ENCODE results near the gene ANKRD63.

Gene ANKRD63

DNA sequence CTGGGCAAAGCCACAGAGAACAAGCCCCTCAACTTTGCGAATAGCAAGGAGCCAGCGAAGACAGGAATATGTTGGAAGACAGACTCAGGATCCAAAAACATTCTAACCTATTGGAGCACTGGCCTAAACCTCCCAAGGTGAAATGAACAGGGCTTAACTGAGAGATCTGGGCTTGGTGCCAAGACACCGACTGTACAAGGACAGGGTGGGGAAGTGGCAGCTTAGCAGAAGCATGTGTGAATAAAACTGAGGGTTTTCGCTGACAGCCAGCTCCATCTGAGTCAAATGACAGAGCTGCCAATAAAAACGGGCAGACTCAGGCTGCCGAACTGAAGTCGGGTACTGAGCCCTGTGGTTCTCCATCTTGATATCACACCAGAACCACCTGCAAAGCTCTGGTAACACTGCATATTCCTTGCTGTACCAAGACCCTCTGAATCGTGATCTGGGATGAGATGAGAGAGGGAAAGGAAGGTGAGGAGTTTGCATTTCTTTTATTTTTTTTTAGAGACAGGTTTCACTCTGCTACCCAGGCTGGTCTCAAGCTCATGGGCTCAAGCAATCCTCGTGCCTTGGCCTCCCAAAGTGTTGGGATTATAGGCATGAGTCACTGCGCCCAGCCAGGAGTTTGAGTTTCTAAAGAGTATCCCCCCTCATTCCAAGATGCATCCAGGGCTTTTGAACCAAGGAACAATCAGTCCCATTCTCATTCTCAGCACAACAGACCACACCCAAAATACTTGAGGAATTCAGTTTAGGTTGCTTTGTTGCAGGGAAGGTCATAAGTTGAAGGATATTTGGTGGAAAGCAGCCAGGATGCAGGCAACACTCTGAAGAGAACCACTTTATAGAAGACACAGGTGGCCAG is 30.9 kb upstream of the ANKRD63 start:
- DNase-seq = peak; percentile 89

DNA sequence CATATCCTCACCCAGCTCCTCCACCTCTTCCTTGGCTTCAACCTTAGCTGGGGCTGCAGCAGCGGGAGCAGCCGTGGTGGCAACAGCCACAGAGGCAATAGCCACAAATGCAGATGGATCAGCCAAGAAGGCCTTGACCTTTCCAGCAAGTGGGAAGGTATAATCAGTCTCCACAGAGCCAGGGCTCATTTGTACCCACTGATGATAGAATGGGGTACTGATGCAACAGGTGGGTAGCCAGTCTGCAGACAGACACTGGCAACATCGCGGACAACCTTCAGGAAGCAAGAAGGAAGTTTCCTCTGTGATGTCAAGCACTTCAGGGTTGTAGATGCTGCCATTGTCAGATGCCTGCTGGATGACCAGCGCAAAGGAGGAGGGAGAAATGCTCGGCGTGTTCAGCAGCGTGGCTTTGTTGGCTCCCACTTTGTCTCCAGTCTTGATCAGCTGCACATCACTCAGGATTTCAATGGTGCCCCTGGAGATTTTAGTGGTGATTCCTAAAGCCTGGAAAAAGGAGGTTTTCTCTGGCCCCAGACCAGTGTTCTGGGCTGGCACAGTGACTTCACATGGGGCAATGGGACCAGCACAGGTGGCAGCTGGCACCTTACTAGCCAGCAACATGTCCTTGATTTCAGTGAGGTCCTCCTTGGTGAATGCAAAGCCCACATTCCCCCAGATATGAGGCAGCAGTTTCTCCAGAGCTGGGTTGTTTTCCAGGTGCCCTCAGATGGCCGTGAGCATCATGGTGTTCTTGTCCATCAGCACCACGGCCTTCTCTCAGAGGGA is 29.7 kb upstream of the ANKRD63 start:
- no peak for DNase-seq

DNA sequence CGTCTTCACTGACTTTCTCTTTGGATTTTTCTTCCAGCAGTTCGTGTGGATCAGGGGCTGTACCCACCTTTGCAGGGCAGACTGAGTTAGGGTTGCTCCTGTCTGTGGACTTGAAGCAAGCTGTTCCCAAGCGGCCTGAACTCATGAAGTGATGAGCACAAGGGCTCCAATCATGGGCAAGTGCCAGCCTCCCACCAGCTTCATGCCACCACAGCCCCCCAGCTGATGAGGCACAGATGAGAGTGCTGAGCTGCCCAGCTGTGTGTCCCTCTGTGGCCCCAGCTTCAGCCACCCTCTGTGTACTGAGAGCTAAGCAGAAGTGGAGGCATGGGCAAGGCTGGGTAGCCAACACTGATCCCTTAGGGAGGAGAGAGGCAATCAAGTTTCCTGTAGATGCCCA is 28.1 kb upstream of the ANKRD63 start:
- no peak for DNase-seq

DNA sequence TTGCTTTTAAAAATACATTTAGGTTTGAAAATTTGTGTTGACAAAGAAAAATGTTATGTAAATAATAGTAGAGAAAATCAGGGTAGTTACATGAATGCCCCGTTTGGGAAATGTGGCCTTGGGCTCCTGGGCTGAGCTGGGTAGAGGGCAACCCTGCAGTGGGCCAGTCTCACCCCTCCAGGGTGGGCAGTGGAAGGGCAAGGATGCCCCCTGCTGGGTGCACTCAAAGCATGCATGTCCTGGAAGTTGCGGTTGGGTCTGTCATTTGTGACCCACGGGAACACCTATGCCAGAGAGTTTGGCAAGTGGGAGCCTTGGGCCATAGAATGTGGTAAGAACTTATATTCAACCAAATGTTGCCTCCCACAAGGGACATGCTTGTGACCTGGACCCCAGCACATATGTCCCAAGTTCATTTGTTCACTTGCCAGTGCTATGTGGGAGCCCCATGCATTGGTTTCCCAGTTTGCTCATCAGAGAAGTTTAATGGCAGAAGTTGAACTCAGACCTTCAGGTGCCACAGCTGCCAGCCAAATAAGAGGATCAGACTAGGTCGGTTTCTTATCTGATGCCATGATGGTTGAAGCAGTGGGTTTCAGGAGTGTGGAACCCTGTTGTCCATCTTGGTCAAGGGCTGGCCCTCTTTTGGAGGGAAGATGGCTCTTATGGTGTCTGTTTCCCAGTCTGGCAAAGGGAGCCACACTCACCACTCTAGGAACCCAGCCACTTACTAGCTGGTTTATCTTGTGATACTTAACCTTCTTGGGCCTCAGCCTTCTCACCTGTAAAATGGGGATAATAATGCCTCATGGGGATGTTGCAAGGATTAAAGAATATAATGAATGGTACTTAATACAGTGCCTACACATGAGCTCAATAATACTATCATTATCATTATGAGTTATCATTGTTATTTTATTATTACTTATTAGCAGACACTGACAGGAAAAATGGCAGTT is 27.4 kb upstream of the ANKRD63 start:
- DNase-seq = peak; percentile 7

DNA sequence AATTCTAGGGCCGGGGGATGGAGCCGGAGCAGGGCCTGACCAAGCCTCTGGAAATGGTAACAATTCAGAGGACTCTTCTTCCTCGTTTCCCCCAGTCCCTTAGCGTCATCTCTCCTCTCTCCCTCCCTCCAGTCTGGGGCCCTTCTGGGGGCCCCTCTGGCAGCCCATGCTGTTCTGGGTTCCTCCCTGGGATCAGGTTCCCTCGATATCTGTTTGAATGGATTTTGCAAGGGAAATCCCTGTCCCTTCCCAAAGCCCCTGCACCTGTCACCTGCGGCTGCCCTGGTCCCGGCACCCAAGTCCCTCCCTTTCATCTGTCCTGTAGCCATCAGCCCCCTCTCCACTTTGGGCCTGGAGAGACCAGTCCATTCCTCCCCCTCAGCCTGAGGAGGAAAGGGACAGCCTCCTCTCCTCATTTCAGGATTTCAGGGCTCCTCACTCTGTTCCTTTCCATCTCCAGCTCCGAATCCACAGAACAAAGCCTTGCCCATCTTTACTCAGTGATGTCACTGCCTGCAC is 26.5 kb upstream of the ANKRD63 start:
- no peak for DNase-seq

DNA sequence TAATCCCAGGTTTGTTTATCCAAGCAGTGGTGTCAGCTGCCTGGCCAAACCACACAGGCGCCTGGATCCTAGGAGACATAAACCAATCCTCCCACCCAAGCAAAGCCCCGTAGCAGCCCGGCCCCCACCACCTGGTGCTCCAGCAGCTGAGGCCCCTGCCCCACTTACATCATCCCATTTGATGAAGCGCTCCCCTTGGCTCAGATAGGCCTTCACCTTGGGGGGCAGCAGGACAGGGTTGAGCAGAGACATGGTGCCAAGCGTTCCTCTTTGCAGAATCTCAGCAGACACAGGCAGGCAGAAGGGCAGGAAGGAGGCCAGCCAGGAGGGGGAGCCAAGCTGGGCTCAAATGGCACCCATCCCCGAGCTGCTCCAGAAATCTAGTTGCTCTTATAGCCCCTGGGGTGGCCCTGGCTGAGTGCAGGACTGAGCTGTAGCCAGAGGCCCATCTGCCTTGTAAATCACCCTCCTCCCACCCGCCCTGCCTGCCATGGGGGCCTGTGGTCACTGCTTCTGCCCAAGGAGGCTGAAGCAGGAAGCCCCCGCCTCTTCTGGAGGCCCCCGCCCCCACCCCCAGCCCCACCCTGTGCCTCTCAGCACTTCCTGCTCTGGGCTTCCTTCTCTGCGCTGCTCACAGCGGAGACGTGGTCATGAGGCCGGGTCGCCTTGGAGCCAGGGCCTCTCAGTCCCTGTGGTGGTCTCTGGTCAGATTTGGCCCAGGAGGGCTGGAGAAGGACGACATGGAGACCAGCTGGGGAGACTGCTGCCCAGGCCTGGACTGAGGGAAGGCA is 24.8 kb upstream of the ANKRD63 start, which contains the start of gene PLCB2:
Gene PLCB2, minus strand, starts transcription at position 515 of the 791 bp plus-strand sequence. Its CDS starts 263 bp downstream, at position 252.
- DNase-seq = peak; percentile 3

DNA sequence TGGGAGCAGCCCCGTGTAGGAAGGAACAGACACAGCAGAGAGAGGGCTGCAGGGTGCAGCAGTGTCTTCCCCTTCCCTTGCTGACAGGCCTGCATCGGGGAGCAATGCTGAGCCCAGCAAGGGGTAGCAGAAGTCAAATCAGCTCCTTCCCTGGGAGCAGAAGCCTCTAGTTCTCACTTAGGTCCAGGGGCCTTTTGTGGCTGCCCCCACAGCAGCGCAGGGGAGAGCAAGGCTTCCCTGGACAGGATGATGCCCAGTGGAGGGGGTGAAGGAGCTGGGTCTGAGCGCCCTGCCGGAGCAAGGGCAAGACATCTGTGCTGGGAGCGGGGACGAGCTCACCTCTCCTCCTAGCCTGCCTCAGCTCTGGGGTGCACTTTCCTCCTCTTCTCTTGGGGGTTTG is 24.0 kb upstream of the ANKRD63 start:
- DNase-seq = no peak

DNA sequence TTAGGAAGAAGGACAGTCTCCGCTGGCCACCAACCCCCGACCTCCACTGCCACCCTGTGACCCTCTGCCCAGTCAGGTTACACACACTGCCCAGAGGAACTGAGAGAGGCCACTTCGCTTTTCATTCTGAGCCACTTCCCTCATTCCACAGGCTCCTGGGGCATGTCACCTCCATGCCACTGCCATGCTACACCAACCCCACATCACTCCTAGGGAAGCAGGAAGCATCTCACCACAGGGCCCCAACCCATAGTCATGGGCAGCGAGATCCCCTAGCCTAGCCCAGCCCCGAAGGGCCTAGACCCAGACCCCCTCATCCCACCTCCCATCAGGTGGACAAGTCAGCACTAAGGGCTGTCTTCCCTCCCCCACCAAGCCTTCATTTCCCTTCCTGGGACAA is 23.5 kb upstream of the ANKRD63 start:
- DNase-seq = no peak

DNA sequence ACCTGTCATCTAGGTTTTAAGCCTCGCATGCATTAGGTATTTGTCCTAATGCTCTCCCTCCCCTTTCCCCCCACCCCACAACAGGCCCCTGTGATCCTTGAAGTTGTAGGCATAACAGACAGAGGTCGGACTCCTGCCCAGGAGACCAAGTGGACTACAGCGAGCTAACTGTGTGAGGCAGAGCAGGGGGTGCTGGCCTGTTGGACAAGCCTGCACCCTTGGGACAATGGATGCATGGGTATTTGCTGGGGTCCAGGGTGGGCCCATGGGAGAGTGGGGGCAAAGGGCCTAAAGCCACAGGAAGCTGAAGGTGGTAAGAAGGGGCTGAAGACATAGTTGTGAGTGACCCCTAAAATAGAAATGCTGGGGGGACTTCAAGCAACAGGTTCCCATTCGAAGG is 22.4 kb upstream of the ANKRD63 start:
- DNase-seq = no peak

DNA sequence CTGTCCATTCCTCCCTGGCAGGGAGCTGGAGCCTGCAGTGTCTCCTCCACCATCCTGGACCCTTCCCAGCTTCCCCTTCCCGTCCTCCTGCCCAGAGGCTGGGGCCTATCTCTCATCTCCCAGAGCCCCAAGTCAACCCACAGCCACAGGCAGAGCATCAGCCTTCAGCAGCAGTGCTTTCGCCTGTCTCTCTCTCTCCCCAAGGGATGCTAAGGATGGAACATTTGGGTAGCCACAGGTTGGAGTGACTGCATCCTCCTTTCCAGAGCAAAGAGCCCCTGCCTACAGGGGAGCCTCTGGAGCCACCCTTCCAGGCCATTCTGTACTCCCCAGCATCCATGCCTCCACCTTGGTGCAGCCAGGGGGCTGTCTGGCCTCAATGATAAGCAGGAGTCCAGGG is 20.7 kb upstream of the ANKRD63 start:
- DNase-seq = no peak

DNA sequence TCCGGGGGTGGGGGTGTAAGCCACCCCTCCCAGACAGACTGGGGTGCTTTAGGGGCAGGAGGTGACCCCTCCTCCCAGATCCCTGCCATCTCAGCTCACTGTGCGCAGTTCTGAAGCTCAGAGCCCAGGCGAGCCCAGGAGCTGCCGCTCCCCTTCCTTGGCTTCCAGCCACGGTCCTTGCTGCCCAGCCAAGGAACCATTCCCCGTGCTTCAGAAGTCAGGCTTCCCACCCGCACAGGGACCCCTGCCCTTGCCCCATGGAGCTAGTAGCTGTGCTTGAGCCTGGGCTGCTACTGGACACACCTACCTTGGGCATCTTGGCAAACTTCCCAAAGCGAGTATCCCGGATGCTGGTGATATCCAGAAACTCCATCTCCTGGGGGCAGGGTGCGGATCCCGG is 20.1 kb upstream of the ANKRD63 start:
- no peak for DNase-seq

DNA sequence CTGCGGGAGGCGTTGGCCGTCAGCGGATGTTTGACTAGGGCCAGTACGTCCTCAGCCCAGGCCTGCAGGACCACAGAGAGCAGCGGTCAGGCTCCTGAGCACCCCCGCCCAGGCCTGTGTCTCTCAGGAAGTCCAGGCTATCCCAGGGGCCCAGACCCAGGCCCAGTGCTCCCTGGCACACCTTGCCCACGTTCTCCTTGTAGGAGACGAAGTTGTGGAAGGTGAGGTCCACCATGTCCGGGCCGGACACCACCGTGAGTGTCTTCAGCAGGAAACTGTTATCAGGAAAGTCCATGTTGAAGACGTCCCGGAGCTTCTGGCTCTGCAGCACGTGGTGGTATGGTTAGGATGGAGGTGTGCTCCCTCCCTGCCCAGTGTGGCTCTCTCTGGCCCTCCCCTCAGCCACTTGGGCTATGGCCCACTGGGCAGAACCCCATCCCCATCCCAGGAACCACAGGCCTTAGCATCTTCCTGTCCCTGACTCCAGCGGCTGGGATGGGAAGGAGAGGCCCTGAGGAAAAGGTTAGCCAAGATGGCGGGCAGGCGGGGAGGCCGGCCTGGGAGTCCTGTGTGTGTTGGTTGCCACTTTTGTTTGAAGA is 19.5 kb upstream of the ANKRD63 start:
- DNase-seq = no peak

DNA sequence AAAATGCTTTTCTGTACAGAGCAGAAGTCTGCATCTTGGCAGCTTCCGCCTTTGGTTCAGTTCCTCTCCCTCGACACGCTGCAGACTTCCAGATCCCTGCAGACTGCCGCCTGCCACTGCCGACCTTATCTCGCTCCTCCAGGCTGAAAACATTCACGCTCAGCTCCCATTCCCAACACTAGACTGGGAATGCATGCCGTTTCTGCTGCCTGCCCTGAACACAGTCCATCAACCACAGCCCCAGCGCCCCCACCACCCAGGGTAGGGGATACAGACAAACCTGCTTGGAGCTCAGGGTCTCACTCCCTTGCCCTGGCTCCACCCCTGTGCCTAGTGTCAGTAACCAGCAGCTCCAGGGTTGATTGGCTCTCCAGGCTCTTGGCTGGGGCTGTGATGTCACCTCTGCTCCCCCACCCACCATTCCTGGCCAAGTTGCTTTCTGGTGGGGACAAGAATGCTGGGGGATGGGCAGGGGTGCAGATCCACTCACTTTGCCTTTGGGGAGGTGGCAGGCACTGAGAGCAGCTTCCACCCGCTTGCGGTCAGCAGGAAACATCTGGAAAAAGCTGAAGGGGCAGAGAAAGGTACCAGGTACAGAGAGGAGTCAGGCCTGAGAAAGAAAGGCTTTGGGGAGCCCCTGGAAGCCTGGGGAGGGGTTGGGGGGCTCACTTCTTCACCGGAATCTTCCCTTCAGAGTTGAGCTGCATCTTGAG is 18.8 kb upstream of the ANKRD63 start:
- DNase-seq = no peak

DNA sequence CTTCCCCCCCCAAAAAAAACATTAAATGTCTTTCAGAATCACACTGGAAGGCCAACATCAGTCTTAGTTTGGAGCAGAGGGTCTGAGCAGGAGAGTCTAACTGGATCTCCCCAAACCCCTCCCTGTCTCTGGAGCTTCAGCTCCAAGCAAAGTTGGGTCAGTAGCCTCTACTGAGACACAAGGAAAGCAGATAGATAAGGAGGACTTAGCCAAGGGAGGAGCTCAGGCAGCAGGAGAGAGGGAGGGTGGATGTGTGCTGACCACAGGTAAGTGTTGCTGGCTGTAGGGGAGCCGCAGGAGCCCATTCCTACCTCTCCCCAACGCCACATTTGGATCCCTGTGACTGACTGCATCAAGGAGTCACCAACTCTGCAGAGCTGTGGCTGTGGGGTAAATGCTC is 17.9 kb upstream of the ANKRD63 start:
- no peak for DNase-seq

DNA sequence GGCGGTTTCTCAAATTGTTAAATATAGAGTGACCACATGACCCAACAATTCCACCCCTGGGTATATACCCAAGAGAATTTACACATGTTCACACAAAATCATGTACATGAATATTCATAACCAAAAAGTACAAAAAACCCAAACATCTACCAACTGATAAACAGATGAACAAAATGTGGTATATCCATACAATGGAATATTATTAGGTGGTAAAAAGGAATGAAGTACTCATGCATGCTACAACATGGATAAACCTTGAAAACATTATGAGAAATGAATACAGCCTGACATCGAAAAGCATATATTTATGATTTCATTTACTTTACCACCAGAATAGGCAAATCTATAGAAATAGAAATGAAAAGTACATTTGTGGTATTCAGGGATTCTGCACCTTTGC is 17.5 kb upstream of the ANKRD63 start:
- no peak for DNase-seq

DNA sequence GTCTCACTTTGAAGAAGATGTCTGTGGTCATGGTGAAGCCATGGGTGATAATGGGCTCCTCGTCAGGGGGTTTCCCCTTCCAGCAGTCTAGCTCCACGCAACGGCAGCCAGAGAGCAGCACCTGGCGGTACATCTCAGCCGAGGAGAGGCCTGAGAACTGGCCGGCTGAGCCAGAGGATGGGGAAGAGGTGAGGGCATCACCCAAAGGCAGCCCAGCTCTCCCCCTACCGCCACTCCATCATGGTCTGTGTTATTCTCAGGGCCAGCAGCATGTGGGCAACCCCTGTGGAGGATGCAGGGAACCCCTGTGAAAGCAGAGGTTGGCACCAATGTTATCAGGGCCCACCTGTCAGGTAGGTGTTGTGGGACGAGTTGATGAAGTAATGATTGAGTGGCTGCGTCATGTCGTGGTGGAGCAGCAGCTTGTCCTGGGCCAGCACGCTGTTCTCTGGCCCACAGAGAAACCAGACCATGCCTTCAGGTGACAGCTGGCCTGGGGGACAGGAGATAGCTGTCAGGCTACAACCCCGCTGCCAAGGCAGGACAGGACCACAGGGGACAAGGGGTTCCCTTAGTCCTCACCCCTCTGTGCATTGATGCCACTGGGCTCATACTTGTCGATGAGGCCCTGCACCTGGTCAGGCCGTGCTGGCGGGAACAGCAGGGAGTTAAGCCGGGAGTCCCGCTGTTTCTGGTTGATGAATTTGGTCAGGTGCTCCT is 15.5 kb upstream of the ANKRD63 start:
- DNase-seq = no peak

DNA sequence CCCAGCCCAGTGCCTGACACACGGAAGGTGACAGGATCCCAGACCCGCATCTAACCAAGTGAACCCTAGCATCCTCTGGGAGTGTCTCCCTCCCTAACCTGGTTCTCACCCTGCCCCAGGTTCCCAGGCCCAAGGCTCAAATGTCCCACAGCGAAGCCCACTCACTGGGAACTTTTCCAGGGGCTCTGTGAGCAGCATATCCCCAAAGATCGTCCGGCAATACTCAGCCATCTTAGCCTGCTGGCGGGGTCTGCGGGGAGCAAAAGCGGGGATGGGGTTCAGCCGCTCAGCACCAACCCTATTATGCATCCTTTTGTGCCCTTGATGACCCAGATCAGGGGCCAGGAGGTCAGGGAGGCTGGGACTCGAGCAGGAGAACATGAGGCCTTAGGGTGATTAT is 14.5 kb upstream of the ANKRD63 start:
- no peak for DNase-seq

DNA sequence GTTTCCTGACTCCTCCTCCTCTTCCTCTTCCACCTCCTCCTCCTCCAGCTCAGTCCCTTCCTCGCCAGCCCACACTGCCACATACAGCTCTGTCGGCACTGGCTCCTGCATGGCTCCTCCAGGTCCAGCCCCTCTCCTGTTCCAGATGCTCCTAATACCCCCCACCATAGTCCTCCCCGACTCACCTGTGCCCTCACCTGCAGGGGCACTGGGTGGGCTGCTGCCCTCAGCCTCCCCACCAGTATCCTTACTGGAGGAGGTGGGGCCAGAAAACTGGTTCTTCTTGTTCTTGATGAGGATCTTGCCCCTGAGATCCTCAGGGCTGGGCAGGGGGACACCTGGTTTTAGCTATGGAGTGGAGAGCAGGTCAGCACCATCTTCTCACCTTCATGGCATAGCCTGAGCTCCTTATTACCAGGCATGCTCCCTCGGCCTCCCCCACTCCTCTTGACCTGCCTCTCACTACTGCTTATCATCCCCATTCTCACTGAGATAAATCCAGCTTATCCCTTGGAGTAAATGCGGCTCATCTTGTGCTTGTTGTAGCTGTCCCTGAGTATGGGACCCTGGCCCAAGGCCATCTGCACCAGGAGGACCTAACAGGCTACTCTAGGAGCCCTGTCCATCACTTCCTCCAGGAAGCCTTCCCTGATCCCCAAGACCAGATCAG is 13.8 kb upstream of the ANKRD63 start:
- no peak for DNase-seq

DNA sequence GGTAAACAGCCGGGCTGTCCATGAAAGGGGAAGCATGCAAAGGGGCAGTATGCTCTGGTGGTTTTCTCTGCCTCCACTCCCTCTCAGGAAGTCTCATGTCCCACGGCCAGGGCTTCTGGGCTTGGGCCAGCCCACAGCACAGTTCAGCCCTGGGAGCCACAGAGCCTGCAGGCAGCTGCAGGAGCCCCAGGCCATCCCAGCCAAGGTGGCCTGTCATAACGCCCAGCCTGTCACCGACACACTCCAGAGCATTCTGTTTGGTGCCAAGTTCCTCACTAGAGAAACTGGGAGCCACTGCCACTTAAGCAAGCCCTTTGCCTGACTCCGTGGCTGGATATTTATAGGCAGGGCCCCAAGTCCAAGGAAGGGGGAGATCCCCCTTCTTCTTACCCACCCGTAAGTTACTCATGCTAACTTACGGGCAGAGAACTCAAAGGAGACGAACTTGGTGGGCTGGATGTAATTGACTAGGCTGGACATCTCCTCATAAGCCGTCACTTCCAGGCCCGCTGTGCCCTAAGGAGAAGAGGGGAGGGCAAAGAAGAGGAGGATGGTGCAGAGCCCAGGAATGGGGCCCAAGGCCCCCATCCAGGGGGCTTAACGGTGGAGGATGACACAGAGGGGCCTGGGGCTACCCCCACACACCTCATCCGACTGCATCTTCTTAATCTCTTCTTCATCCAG is 13.2 kb upstream of the ANKRD63 start:
- no peak for DNase-seq

Data from COR-L47 (cell line).